SU-DHL-6 (cell line): ENCODE measurements around the gene ACACB.

Source experiments
- CTCF ChIP-seq: fragments of 200-600 bp; sonication (generic); IDR thresholded peaks from one replicate; pipeline ENCODE4 v1.5.1; 2017; ENCODE audit warnings: antibody characterized with exemption, mild to moderate bottlenecking, low read length, moderate library complexity; ENCODE audit not compliant: insufficient read depth, poor library complexity, severe bottlenecking
- EZH2phosphoT487 ChIP-seq: fragments of 200-600 bp; sonication (generic), shearing (Covaris generic); conservative IDR thresholded peaks from 2 replicates; pipeline ENCODE4 v1.6.1; 2018; ENCODE audit warnings: mild to moderate bottlenecking, antibody characterized with exemption, low read length, moderate library complexity, mixed read lengths

- TF ChIP-seq CTCF (no peak), EZH2phosphoT487 (no peak)
Observed at GRCh38 chr12:109264943-109265650, 148.7 kb downstream of the ACACB start.
